ENCODE data around the gene TTC39C.

DNA sequence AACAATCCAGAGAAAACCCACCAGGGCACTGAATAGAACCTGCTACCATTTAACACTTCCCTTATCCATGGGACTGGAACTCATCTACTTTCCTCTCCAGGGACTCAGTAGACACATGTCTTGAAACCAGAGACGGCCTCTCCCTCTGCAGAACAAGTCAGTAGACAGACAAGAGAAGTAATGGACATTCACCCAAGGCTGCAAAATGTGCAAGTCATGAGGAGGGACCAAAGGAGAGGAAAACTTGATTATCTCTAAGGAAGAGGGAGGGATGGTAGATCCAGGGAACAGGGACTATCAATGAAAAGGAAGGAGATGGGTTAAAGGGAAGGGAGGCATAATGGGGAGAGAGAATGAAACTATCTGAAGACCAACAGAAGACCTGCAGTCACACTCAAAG lies 5.3 kb upstream of the TTC39C start:
- TF ChIP-seq, protein P1, sequence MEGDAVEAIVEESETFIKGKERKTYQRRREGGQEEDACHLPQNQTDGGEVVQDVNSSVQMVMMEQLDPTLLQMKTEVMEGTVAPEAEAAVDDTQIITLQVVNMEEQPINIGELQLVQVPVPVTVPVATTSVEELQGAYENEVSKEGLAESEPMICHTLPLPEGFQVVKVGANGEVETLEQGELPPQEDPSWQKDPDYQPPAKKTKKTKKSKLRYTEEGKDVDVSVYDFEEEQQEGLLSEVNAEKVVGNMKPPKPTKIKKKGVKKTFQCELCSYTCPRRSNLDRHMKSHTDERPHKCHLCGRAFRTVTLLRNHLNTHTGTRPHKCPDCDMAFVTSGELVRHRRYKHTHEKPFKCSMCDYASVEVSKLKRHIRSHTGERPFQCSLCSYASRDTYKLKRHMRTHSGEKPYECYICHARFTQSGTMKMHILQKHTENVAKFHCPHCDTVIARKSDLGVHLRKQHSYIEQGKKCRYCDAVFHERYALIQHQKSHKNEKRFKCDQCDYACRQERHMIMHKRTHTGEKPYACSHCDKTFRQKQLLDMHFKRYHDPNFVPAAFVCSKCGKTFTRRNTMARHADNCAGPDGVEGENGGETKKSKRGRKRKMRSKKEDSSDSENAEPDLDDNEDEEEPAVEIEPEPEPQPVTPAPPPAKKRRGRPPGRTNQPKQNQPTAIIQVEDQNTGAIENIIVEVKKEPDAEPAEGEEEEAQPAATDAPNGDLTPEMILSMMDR (IDR thresholded peaks at IDR 0.05 in 8 of 11, conservative IDR thresholded peaks at IDR 0.05 in 3 of 11): no peak
- no peak for TF ChIP-seq POLR2A (IDR thresholded peaks at IDR 0.05)
